SKM-1 (cell line): ENCODE data around the gene ANO4.

ENCODE experiments used
- DNase-seq: peaks from one replicate; lab custom pipeline; 2025; ENCODE audit not compliant: unreplicated experiment; lab: John Stamatoyannopoulos, UW

The ANO4 gene

DNA sequence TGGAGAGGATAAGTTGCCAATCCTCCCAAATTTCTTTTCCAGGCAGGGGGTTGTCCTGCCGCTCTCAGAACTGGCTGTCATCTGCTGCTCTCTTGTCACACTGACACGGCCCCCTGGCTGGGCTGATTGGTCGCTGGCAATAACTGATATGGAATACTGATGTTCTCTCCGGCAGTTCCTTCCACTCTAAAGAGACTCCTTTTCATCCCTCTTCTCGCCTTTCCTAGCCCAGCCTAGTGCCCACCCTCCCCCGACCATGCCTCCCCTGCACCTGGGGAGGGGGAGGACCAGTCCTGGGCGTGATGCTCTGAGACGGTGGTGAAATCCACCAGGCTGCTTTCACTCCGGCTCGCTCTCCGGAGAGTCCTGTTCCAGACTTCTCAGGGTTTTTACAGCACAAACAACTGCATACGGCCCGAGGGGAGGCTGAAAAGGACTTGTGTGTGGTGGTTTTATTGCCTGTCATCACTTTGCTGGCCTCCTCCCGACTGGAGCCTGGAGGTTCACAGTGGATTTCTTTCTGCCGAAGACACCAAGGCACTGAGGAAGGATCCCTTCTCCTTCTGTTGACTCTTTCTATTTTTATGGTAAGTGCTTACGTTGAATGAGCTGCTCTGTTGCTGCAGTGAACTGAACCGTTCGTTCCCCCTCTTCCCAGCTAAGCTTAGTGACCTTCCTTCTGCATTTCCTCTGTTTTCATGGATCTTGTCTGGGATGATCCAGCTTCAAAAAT is at the start of gene ANO4:
Gene ANO4, plus strand, starts transcription at position 336 of the 733 bp plus-strand sequence. CDS start 107,010 bp downstream, outside the sequence.
- DNase-seq: no peak

DNA sequence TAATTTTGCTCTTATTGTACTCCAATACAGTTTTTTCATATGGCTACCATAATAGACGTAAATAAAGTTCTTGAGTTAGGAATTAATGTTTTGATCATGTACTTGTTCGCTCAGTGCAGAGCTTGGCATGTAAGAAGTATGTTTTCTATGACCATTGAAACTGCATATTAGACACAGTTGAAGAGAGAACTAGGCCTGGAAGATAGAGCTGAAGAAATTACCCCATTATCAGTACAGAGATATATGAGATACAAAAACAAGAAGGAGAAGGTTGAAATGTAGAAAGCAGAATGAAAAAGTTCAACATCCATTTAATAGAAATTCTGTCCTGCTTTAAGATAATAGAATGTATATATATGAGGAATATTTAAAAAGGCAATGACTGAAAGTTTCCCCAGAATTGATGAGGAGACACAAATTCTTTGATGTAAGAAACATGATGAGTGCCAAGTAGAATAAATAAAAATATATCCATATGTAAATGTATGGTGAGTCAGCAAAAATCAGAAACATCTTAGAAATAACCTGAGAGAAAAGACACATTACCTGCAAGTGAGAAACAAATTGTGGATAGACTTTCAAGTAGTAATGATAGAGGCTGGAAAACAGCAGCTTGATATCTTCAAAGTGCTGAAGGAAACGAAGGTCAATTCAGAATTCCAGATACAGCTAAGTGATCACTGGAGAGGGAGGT is 49.1 kb upstream of the ANO4 start:
- no peak for DNase-seq

DNA sequence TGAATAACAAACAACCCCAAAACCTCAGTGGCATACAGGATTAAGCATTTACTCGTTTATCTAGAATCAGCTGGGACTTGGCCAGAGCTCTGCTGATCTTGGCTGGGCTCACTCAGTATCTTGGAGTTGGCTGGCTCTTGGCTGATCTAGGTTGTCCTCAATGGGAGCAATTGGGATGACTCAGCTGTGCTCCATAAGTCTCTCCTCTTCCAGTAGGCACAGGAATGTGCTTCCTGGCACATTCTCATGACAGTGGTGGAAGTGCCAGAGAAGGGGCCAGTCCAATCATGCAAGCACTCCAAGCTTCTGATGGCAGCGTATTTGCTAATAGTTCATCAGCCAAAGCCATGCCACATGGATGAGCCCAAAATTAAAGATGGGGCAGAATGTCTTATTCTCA is 41.7 kb upstream of the ANO4 start:
- DNase-seq: no peak

DNA sequence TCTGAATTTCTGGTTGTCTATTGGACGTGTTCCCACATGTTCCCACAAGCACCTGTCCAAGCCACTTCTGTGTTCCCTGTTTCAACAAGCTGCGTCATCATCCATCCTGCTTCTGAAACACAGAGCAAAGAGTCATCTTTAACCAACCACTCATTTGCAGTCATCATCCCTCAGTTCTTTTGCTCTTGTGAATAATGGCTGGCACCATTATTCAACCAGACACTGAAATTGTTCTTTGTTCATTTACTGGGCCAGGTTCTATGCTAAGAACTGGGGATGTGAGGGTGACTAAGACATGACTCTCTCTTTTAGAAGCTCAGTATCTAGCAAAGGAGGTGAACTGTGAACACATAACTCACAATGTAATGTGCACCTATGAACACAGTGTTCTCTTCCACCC is 40.7 kb upstream of the ANO4 start:
- no peak for DNase-seq

DNA sequence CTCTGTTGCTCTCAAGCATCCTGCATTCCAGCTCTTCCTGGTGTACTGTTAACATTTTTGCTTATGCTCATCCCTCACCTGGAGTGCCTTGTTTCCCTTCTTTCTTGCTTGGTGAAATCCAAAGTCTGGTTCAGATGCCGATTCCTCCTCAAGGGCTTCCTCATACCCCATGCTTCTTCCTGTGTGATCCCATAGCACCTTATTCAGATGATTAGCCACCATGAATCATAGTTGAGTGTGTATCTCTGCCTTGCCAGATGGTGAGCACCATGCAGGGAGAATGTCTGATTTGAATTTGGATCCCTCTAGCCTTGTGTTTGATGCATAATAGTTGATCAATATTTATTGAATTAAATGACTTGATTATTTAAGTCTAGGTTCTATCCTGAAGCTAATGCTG is 39.4 kb upstream of the ANO4 start:
- DNase-seq: no peak

DNA sequence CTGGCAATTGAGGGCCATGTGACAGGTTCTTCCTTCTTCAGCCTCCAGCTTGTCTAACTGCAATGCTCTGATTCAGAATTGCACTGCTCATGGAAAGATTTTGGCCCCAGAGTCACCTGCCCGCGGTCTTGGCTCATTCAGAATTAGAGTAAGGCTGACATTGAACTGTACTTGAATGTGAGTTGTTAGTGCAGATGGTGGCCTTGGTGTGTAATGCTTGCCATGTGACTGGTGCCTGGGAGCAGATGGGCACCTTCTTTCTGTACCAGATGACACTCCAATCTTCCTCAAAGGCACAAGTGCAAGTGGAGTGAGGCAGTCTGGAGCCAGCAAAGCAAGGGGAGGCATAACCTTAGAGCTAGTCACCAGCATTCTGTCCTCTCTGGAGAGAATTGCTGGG is 36.5 kb upstream of the ANO4 start:
- DNase-seq: no peak

DNA sequence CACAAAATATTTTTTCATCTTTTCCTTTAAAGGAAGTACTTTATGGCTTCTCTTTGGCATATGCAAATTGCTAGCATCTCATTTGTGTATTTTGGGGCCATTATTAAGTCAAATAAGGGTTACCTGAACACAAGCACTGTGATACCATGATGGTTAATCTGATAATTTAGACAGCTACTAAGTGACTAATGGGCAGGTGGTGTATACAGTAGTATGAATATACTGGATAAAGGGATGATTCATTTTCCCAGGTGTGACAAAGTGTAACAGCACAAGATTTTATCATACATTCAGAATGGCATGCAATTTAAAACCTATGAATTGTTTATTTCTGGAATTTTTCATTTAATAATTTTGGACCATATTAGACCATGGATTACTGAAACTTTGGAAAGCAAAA is 27.2 kb upstream of the ANO4 start:
- DNase-seq: no peak

DNA sequence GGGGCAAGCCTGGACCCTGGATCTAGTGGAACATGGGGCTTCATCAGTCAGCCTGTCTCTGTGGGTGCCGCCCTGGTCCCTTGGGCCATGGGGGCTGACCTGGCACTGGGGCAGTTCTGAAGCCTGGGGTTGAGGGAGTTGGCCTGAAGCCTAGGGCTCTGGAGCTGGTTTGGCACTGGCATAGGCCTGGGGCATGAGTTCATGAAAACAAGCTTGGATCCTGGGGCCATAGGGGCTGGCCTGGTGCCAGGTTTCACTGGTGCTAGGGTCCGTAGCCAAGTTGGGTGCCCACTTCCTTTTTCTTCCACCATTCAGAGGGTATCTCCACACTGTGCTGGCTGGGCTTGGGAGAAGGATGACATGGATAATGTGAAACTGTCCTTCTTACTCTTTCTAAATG is 26.6 kb upstream of the ANO4 start:
- DNase-seq: no peak

DNA sequence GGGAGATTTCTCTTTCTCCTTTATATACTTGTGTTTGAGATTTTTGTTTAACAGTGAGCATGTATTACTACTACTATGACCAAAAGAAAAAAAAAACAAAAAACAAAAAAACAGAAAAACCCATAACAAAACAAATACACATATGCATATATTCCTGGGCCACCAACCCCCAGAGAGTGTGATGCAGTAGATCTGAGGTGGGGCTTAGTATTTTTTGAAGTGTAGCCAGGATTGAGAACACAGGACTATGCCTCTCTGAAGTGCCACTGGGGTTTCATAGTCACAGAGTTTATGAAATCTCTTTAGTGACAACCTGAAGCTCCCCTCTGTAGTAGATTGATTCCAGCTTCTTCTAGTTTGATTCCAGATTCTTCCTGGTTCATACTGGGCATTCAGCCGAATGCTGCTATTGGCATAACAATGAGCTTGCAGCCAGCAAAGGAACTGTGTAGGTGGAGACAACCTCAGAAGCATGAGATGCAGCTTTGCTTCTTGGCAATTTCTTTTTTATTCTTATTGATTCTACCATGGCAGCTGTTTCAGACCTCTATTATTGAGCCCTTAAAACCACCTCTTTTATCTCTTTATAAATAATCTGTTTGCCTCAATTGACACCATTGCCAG is 15.5 kb upstream of the ANO4 start:
- no peak for DNase-seq

DNA sequence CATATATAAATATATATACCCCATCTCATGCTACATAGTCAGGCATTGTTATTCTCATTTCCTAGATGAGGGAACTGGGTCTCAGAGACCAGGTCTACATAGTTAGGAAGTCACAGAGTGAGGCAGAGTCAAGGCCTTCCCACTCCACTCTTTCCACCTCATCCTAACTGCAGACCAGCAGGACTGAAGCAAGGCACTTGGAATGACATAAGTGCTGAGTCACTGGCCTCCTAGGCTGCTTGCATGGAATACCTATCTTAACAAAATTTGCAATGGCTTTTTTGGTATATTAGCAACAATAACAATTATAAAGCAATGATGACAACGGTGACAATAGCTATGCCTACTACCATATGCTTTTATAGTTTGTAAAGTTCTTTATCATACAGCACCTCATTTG is 5.4 kb upstream of the ANO4 start:
- DNase-seq: no peak

DNA sequence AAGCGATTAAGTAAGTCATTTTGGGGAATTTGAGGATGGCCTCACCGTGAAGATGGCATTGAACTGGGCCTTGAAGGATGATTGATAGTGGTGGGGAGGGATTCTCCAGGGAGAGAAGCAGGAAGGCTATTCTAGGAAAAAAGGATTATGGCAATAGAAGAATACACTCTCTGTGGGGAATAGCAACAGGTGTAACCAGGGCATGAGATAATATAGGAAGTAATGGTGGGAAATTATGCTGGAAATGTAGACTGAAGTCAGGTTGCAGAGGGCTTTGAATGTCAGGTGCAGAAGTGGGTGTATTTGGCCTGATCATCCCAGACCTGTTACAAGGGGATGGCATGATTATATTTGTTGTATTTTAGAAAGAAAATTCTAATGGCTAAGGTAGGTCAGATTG is 4.6 kb upstream of the ANO4 start:
- no peak for DNase-seq

DNA sequence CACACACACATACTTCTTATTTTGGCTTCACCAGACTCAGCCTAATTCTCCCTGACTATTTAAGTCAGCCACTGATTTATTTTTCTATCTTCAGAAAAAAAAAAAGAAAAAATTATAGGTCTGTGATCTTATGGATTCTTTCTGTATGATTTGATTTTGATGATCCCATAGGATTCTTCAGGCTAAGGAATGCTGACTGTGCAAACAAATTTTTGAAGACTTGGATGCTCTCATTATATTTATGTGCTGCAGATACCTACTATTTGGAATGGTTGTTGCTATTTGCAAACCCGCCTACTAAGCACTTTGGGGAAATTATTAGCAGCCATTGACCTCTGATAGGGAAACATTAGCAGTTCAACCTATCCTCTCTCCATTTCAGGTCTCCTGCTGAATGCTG is 4.0 kb upstream of the ANO4 start:
- no peak for DNase-seq

DNA sequence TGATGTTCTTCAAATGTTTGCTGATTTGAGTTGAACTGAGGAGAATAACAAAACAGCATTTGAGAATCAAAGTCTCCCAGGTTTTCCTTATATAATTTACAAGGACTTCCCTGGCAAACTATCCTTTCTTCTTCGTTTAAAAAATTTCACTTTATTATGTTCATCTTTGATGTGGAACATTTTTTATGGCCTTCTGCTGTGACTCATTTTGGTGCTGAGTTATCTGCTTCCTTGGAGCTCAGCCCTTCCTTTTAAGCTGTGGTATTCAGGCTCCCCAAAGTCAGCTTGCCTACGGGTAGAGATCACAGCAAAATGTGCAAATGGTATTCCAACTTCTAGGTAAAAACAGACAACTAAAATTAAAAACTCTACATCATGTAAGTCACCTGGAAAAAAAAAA is 1.4 kb upstream of the ANO4 start:
- no peak for DNase-seq

DNA sequence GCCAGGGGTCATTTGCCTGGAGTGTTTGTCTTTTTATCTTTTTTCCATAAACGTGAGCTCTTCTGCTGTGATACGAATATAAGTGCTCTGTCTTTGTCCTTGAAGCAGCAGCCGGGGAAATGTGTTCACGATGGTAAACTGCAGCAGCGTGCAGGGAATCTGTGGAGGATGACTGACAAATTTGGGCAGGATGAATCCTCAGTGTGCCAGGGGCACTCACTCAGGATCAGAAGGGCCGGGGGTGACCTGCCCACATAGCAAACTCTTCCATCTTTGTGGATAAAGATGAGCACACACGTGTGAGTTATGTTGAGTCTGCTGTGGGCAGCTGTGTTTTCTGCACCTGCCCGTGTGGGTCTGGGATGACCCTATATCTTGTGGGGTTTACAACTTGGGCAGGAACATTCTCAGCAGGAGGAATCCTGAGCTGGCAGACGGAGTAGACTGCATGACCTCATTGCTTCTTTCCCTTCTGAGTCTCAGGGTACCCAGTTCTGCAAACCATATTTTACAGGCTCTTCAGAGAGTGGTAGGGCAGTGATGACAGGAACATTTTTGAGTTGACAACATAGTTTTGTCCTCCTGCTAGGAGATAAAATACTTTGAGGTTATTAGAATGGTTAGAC is 711 bp downstream of the ANO4 start:
- no peak for DNase-seq

DNA sequence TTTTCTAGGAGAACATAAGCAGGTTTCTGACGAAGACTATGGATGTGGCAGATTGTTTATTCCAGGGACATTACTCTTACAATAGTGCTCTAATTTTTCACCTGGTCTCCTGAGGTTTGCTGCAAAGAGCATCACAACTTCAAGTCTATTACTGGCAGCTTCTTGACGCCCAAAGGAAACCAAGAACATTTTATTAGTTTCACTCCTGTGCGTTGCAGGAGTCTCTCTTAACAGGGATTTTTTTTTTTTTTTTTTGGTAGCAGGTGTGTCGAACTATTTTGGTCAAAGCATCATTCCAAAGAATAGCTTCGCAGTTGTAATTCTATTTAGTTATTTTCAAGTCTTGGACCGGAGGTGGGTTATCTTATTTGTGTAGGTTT is 1.2 kb downstream of the ANO4 start:
- no peak for DNase-seq

DNA sequence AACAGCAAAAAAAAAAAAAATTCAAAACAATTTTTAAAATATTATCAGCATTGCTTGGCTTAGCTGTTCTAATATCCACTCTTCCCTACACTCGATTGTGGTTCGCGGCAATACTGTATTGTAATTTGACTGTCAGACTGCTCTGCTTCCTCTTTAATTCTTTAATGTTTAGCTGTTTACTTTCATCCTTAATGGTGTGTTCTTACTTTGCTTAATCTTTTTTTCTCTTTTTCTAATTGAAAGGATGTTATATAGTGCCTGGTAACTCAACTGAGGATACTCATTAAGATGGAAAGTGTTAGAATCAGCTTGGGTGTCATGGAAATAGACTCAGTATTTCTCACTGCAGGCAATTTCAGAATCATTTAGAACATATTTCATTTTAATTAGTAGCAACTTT is 2.0 kb downstream of the ANO4 start:
- no peak for DNase-seq

DNA sequence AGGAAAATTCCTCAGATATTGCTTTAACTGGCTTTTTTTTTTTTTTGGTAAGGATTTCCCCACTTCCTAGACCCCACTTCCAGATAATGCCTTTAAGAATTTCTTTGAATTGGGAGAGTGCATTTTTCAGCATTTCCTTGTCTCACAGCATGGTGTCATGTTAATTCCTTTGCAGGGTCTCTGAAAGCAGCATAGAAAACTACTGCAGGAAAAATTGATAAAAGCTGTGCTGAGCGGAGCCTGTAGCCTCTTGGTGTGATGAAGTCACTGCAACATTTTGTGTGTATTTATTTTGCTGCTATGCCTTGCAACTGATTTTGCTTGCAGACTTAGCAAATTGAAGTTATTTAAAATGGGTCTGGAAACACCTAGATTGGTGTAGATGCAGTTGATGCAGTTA is 2.7 kb downstream of the ANO4 start:
- DNase-seq: no peak

DNA sequence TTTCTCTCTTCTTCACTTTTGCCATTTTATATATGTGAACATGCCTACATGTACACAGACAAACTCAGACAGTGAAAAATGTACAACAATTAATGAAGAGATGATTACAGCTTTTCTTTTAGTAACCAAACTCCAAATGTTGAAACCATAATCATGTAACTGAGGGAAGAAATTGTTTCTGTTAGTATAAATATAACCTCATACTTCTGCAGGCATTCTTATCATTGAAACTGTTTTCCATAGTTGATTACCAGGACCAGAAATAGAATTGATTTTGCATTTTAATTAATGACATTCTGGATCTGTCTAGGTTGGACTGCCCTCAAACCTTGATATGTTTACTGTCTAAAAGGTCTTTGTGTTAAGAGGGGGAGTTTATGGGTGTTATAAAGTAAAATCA is 3.2 kb downstream of the ANO4 start:
- no peak for DNase-seq

DNA sequence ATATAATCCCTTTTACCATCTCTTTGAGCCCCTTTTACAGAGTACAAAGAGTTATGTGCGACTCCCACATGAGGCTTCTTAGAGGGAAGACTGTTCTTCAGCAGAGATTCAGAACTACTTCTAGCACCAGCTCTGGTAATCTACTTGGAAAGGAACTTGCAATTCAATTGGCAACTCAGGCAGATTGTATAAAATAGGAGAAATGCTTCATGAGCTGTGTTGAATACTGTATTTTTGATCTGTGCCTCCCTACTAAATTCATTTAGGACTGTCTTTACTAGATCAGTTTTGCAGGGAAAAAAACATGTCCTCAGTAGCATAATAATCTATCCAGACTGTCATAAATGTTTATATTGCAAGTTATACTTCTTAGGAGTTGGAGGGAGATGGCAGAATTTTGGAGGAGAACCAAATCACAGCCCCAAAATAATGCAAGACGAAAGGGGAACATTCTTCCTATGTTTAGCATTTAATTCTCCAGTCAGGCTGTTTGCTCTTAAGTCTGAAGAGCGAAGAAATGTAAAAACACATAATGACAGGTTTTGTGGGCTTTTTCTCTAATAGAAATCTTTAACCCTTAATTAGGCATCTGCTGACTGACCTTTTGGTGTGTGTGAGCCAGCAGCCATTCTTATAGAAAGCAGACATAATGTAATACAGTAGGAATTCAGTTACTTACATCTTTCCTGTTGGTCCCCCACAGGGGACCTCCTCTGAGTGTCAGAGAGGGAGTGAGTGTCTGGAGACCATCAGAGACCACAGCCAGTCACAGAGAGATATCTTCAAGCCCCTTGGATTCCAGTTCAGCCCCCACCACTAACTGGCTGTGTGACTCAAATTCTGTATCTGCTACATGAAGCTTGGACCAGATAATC is 3.9 kb downstream of the ANO4 start:
- DNase-seq: no peak

DNA sequence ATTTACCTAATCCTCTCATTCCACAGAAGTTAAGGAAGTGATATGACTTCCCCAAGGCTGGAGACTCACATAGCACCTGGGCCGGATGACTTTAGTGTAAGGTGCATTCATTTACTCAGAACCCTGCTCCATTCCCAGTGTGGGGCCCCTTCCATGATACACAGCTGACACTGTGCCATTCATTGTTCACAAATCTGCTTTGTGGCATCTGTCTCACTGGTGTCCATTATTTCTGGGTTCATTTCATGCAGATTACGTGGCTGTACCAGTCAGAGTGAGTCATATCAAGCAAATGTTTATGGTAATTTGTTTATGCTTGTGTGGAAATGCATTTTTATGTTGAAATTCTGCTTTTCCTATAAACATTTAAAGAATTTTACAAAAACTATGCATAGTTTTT is 5.2 kb downstream of the ANO4 start:
- no peak for DNase-seq

DNA sequence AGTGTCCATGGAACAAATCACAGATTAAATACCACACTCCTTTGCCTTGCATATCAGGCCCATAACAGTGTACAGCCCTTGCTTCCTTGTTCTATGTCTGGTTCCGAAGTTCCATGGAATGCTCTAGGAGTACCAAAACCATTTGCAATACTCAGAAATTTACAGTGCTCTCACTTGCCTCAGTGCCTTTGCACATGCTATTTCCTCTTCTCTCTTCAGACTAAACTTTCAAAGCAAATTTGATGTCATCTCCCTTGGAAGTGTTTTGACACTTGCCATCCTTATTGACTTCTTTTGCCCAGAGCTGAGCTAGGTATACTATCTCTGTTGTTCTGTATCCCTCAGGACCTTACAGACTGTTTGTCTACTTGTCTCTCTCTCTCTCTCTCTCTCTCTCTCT is 6.1 kb downstream of the ANO4 start:
- DNase-seq: no peak
